H9 (cell line): Measurements from ENCODE around the gene CERS5. TPM values are rescaled to one million over a fixed set of nuclear protein-coding genes. Genes with fewer than 3 reads are reported as not detected.
A peak's percentile ranks its signal among the peaks of the same experiment; 100 is the strongest.

Source experiments
- DNase-seq: peaks from one replicate; pipeline ENCODE4 v3.0.0-alpha.2; 2017
- H2AFZ ChIP-seq: one replicate; pipeline ENCODE4 v1.6.1; 2013; ENCODE audit warnings: mild to moderate bottlenecking, low read length, control low read depth, moderate library complexity
- H2AK5ac ChIP-seq: 2 replicates; pipeline ENCODE4 v1.6.1; 2013; ENCODE audit warnings: low read length, control low read depth, mixed read lengths; ENCODE audit not compliant: insufficient read length
- H2BK120ac ChIP-seq: one replicate; pipeline ENCODE4 v1.6.1; 2013; ENCODE audit warnings: low read depth, mild to moderate bottlenecking, low read length, control low read depth, inconsistent platforms; ENCODE audit not compliant: poor library complexity, severe bottlenecking
- H2BK12ac ChIP-seq: 2 replicates; pipeline ENCODE4 v1.6.1; 2013; ENCODE audit warnings: low read length, control low read depth, mixed read lengths, low read depth; ENCODE audit not compliant: insufficient read length
- H2BK15ac ChIP-seq: 2 replicates; pipeline ENCODE4 v1.6.1; 2013; ENCODE audit warnings: low read depth, low read length, control low read depth
- H2BK20ac ChIP-seq: one replicate; pipeline ENCODE4 v1.6.1; 2013; ENCODE audit warnings: low read depth, mild to moderate bottlenecking, low read length, control low read depth, inconsistent platforms; ENCODE audit not compliant: poor library complexity, severe bottlenecking
- H2BK5ac ChIP-seq: 2 replicates; pipeline ENCODE4 v1.6.1; 2013; ENCODE audit warnings: low read length, control low read depth, mixed read lengths; ENCODE audit not compliant: insufficient read length
- H3K14ac ChIP-seq: 2 replicates; pipeline ENCODE4 v1.6.1; 2013; ENCODE audit warnings: low read length, control low read depth; ENCODE audit not compliant: insufficient read depth
- H3K18ac ChIP-seq: 2 replicates; pipeline ENCODE4 v1.6.1; 2013; ENCODE audit warnings: low read depth, mild to moderate bottlenecking, mixed read lengths, low read length, control low read depth; ENCODE audit not compliant: insufficient read length
- H3K23ac ChIP-seq: 2 replicates; pipeline ENCODE4 v1.6.1; 2013; ENCODE audit warnings: low read length, control low read depth, mixed read lengths, low read depth; ENCODE audit not compliant: insufficient read length
- H3K23me2 ChIP-seq: 2 replicates; pipeline ENCODE4 v1.6.1; 2013; ENCODE audit warnings: low read depth, mild to moderate bottlenecking, mixed read lengths, low read length, control low read depth; ENCODE audit not compliant: insufficient read length, poor library complexity, severe bottlenecking
- H3K27ac ChIP-seq: 2 replicates; pipeline ENCODE4 v1.5.1; 2013; ENCODE audit warnings: low read length, control low read depth, mixed read lengths, low read depth; ENCODE audit not compliant: insufficient read length
- H3K27me3 ChIP-seq: 2 replicates; pipeline ENCODE4 v1.6.1; 2013; ENCODE audit warnings: low read length, control low read depth, inconsistent platforms; ENCODE audit not compliant: insufficient read depth
- H3K4ac ChIP-seq: 2 replicates; pipeline ENCODE4 v1.6.1; 2013; ENCODE audit warnings: low read depth, mild to moderate bottlenecking, control low read depth, inconsistent platforms, low read length, moderate library complexity
- H3K4me1 ChIP-seq: 2 replicates; pipeline ENCODE4 v1.6.1; 2013; ENCODE audit warnings: low read length, control low read depth, inconsistent platforms; ENCODE audit not compliant: insufficient read depth
- H3K4me2 ChIP-seq: 2 replicates; pipeline ENCODE4 v1.6.1; 2013; ENCODE audit warnings: low read length, control low read depth, mixed read lengths; ENCODE audit not compliant: insufficient read length, insufficient read depth
- H3K56ac ChIP-seq: 2 replicates; pipeline ENCODE4 v1.6.1; 2013; ENCODE audit warnings: low read depth, mild to moderate bottlenecking, mixed read lengths, low read length, control low read depth; ENCODE audit not compliant: insufficient read length
- H3K79me1 ChIP-seq: 2 replicates; pipeline ENCODE4 v1.6.1; 2013; ENCODE audit warnings: low read depth, mild to moderate bottlenecking, moderate library complexity, low read length, control low read depth, inconsistent platforms; ENCODE audit not compliant: insufficient read depth, poor library complexity, severe bottlenecking
- H3K79me2 ChIP-seq: 2 replicates; pipeline ENCODE4 v1.6.1; 2013; ENCODE audit warnings: low read length, control low read depth, inconsistent platforms; ENCODE audit not compliant: insufficient read depth
- H3K9ac ChIP-seq: 2 replicates; pipeline ENCODE4 v1.6.1; 2013; ENCODE audit warnings: low read length, control low read depth, mixed read lengths; ENCODE audit not compliant: insufficient read length; ENCODE audit errors: extremely low read depth
- H3K9me3 ChIP-seq: one replicate; pipeline ENCODE4 v1.6.1; 2013; ENCODE audit warnings: low read depth, low read length, inconsistent platforms; ENCODE audit not compliant: control insufficient read depth
- H3T11ph ChIP-seq: one replicate; pipeline ENCODE4 v1.6.1; 2013; ENCODE audit warnings: mild to moderate bottlenecking, low read length, control low read depth, inconsistent platforms
- H4K20me1 ChIP-seq: one replicate; pipeline ENCODE4 v1.6.1; 2013; ENCODE audit not compliant: control insufficient read depth, insufficient read length, insufficient read depth
- H4K5ac ChIP-seq: 2 replicates; pipeline ENCODE4 v1.6.1; 2013; ENCODE audit warnings: low read depth, mild to moderate bottlenecking, mixed read lengths, low read length, control low read depth; ENCODE audit not compliant: insufficient read length
- H4K8ac ChIP-seq: replicated peaks from 2 replicates; pipeline ENCODE4 v1.6.1; 2013; ENCODE audit warnings: low read length, control low read depth, mixed read lengths, low read depth; ENCODE audit not compliant: insufficient read length
- H4K91ac ChIP-seq: 2 replicates; pipeline ENCODE4 v1.6.1; 2013; ENCODE audit warnings: low read depth, mild to moderate bottlenecking, moderate library complexity, mixed read lengths, low read length, control low read depth; ENCODE audit not compliant: insufficient read length
- H3K27ac Mint-ChIP-seq, 3 experiments: 2 replicates in 2 of 3; 3 replicates in 1 of 3; pipeline ENCODE4 v1.8.0; 2020 to 2021; ENCODE audit warnings: mixed read lengths in 3 of 3, mild to moderate bottlenecking in 1 of 3, moderate library complexity in 1 of 3
- H3K27me3 Mint-ChIP-seq: 2 replicates; pipeline ENCODE4 v1.8.0; 2021; ENCODE audit warnings: low read depth, mild to moderate bottlenecking, moderate library complexity, mixed read lengths
- H3K36me3 Mint-ChIP-seq, 3 experiments: 2 replicates in 2 of 3; 3 replicates in 1 of 3; pipeline ENCODE4 v1.8.0; 2020 to 2021; ENCODE audit warnings: low read depth in 3 of 3, mixed read lengths in 3 of 3; ENCODE audit not compliant: insufficient read depth in 1 of 3
- H3K4me1 Mint-ChIP-seq, 2 experiments: 2 replicates each; pipeline ENCODE4 v1.8.0; 2020; ENCODE audit warnings: mixed read lengths in 2 of 2
- H3K4me3 Mint-ChIP-seq, 2 experiments: 2 replicates in 1 of 2; 3 replicates in 1 of 2; pipeline ENCODE4 v1.8.0; 2020 to 2021; ENCODE audit warnings: mild to moderate bottlenecking in 2 of 2, mixed read lengths in 2 of 2, moderate library complexity in 1 of 2
- H3K9me3 Mint-ChIP-seq, 2 experiments: 2 replicates in 1 of 2; 3 replicates in 1 of 2; pipeline ENCODE4 v1.8.0; 2020; ENCODE audit warnings: mild to moderate bottlenecking in 2 of 2, mixed read lengths in 2 of 2, moderate library complexity in 1 of 2
- CTCF ChIP-seq: fragments of 200-600 bp; sonication (generic); conservative IDR thresholded peaks from 3 replicates; pipeline ENCODE4 v1.8.0; 2021; ENCODE audit warnings: antibody characterized with exemption, mild to moderate bottlenecking
- WGBS: extraction: QIAGEN DNeasy Blood & Tissue Kit; methylation state at CpG from one replicate; pipeline ENCODE4 v1.1.7; 2013; ENCODE audit warnings: missing lambda C conversion rate, low lambda C conversion rate, mixed read lengths; ENCODE audit not compliant: insufficient read length; ENCODE audit errors: extremely low coverage; 5-methylcytosine and 5-hydroxymethylcytosine counted together
- total RNA-seq: library from RNA; stranded (reverse); gene quantifications from 2 replicates; pipeline ENCODE4 v1.2.1, GENCODE V29; 2021

CERS5 gene
- total RNA-seq, 1 experiment from 2014 or later: 68.8 TPM

DNA sequence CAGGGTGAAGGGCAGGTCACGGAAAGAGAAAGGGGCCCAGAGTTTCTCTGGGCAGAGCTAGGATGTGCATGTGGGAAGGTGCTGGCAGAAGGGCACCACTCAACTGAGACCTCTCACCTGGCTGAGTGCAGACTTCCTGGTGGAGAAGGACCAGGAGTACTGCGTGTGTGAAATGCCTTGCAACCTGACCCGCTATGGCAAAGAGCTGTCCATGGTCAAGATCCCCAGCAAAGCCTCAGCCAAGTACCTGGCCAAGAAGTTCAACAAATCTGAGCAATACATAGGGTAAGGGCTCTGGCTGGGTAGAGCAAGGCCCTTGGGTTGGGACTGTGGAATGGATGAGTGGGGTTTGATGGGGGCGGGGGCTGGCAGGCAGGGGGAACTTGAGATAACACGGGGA, 87.4 kb downstream of the CERS5 start:
- Mint-ChIP-seq H3K27me3 (peaks cover 20% of the 10 kb centered on the region), H3K27ac (no peak overlapping the region), H3K9me3 (no peaks in the 10 kb centered on the region), H3K4me1 (peaks cover 9 to 20% of the 10 kb centered on the region in 2 experiments), H3K36me3 (no peaks in the 10 kb centered on the region; a peak in 1 of 7 replicates), H3K4me3 (0 out of 5 replicates have a peak overlapping the region, but pooled peaks of 1 of the 2 experiments have one; percentile 5)
- Histone ChIP-seq H3T11ph (no peak overlapping the region), H3K79me1 (no peaks in the 10 kb centered on the region), H3K9ac (no peak overlapping the region), H3K4ac (no peak overlapping the region), H2AK5ac (no peak overlapping the region), H2BK15ac (no peak overlapping the region), H2BK20ac (no peak overlapping the region), H3K23ac (no peak overlapping the region), H3K79me2 (no peaks in the 10 kb centered on the region), H2BK5ac (no peak overlapping the region), H2BK12ac (no peak overlapping the region), H3K9me3 (no peaks in the 10 kb centered on the region), H3K27ac (no peak overlapping the region), H3K27me3 (no peaks in the 10 kb centered on the region), H4K5ac (no peak overlapping the region), H3K56ac (no peak overlapping the region), H4K20me1 (no peaks in the 10 kb centered on the region), H3K14ac (no peak overlapping the region), H4K91ac (no peak overlapping the region), H3K4me2 (no peak overlapping the region), H3K23me2 (no peaks in the 10 kb centered on the region), H3K4me1 (no peaks in the 10 kb centered on the region), H2BK120ac (no peak overlapping the region), H2AFZ (no peak overlapping the region), H3K18ac (no peak overlapping the region), H4K8ac (no peak overlapping the region)
- no peak for DNase-seq
- WGBS: no CpG with 5 or more reads among the region's 5 CpGs
- no peak for TF ChIP-seq CTCF

Other genes with a start within 250 kb of the CERS5 start
- gene AQP2, start 216.6 kb downstream of the CERS5 start, total RNA-seq: not detected in 2 replicates
- gene AQP5, start 205.5 kb downstream of the CERS5 start, total RNA-seq: 2.5 and 2.8 TPM in 2 replicates
- gene AQP6, start 194.4 kb downstream of the CERS5 start, total RNA-seq: 0.09 and 0.11 TPM in 2 replicates
- 60.8 and 64.8 TPM in 2 replicates for gene RACGAP1, start 141.9 kb downstream of the CERS5 start, total RNA-seq
- gene ASIC1, start 109.8 kb downstream of the CERS5 start, total RNA-seq: 3.9 and 4.0 TPM in 2 replicates
- gene SMARCD1, start 82.0 kb downstream of the CERS5 start, total RNA-seq: 142 and 152 TPM in 2 replicates
- 0.70 and 1.2 TPM in 2 replicates for gene GPD1, start 63.4 kb downstream of the CERS5 start, total RNA-seq
- 31.2 and 31.9 TPM in 2 replicates for gene COX14, start 55.1 kb downstream of the CERS5 start, total RNA-seq
- 40.8 and 42.1 TPM in 2 replicates for gene LIMA1, start 116.2 kb upstream of the CERS5 start, total RNA-seq
- not detected in 2 replicates for gene FAM186A, start 229.2 kb upstream of the CERS5 start, total RNA-seq
- gene LARP4, start 233.5 kb upstream of the CERS5 start, total RNA-seq: 82.3 and 87.1 TPM in 2 replicates